Breast epithelium (tissue), 4 donors: ENCODE results near the gene CADM1. TPM values are rescaled to one million over a fixed set of nuclear protein-coding genes. Genes with fewer than 3 reads are reported as not detected.

ENCODE experiments used
- DNase-seq, 2 donors: peaks; one replicate each; pipeline ENCODE4 v3.0.0-alpha.2; 2019; ENCODE audit warnings: low spot score in 2 of 2
- H3K27ac ChIP-seq, 2 donors: fragments of 200-600 bp; sonication (generic) in 1 of 2; one replicate each; pipeline ENCODE4 v1.5.1; 2016 to 2019; ENCODE audit warnings: mild to moderate bottlenecking in 1 of 2
- H3K27me3 ChIP-seq, 2 donors: fragments of 200-600 bp; sonication (generic) in 1 of 2; one replicate each; pipeline versions ENCODE4 v1.5.1 to v1.6.0; 2017 to 2019; ENCODE audit warnings: control low read depth in 1 of 2, mild to moderate bottlenecking in 1 of 2
- H3K36me3 ChIP-seq: fragments of 200-600 bp; one replicate; pipeline ENCODE4 v1.5.1; 2019
- H3K4me1 ChIP-seq, 2 donors: fragments of 200-600 bp; sonication (generic); one replicate each; pipeline ENCODE4 v1.5.1; 2016 to 2019; ENCODE audit warnings: control low read depth in 1 of 2
- H3K4me3 ChIP-seq, 3 donors: fragments of 200-600 bp; sonication (generic); 1 replicate in 2 of 3; 2 replicates in 1 of 3; pipeline ENCODE4 v1.5.1; 2016 to 2019; ENCODE audit warnings: mild to moderate bottlenecking in 3 of 3, moderate library complexity in 2 of 3
- H3K9me3 ChIP-seq, 2 donors: fragments of 200-600 bp; sonication (generic) in 1 of 2; one replicate each; pipeline ENCODE4 v1.5.1; 2016 to 2019; ENCODE audit warnings: control low read depth in 1 of 2
- CTCF ChIP-seq, 3 donors: fragments of 450-650 bp; IDR thresholded peaks; one replicate each; pipeline ENCODE4 v1.5.1; 2016 to 2017; ENCODE audit warnings: antibody characterized with exemption in 3 of 3, mild to moderate bottlenecking in 3 of 3, moderate library complexity in 3 of 3
- POLR2A ChIP-seq: fragments of 450-650 bp; IDR thresholded peaks from one replicate; pipeline ENCODE4 v1.6.1; 2016; ENCODE audit warnings: antibody characterized with exemption, mild to moderate bottlenecking, moderate library complexity
- POLR2AphosphoS5 ChIP-seq, 3 donors: sonication (generic); formaldehyde crosslinking; IDR thresholded peaks; one replicate each; pipeline ENCODE4 v1.6.1; 2017; ENCODE audit warnings: antibody characterized with exemption in 3 of 3
- intact Hi-C: fragments of 100-400 bp; cut with DNase I; formaldehyde crosslinking; loops from one replicate; pipeline ENCODE4 v1.15.1; 2023; ENCODE audit warnings: low total_unique reads
- total RNA-seq, 3 donors: library from RNA; depleted of rRNA; stranded (reverse); fragments of >200 nt; gene quantifications; one replicate each; pipeline ENCODE4 v1.1.0, GENCODE V29; 2016

CADM1 gene
- 10 to 100 TPM in 2 of 3 donors, 1 to 10 TPM in 1; 5.3 to 48.4 (median 33.1) TPM for total RNA-seq

- intact Hi-C loops = no loop called here
- peak; percentile 68 to 79 (median 69) for TF ChIP-seq POLR2AphosphoS5 (IDR thresholded peaks at IDR 0.05)
- TF ChIP-seq POLR2A = peak; percentile 43
- peak; percentile 53 to 60 (median 58) for TF ChIP-seq CTCF (IDR thresholded peaks at IDR 0.05)
- Histone ChIP-seq H3K9me3 (no peaks in the 10 kb centered on the region), H3K27ac (peak within 1 kb of the TSS; percentile 81 to 82), H3K4me3 (peak within 1 kb of the TSS; percentile 46 to 72 (median 67)), H3K36me3 (no peaks in the 10 kb centered on the region), H3K27me3 (peaks cover 4 to 5% of the 10 kb centered on the region in 2 donors), H3K4me1 (no peaks in the 10 kb centered on the region)
- peak; percentile 96 to 97 for DNase-seq
Observed at GRCh38 chr11:115504276-115505158, at the start of gene CADM1. Gene CADM1 (minus strand): TSS chr11:115504415.

- DNase-seq = no peak
- no peaks in the 10 kb centered on the region for H3K27me3 ChIP-seq
- H3K9me3 ChIP-seq = no peaks in the 10 kb centered on the region
- no peaks in the 10 kb centered on the region for H3K4me1 ChIP-seq
- H3K27ac ChIP-seq = no peak overlapping the region
- H3K4me3 ChIP-seq = no peak overlapping the region
- no peak for TF ChIP-seq POLR2AphosphoS5 (IDR thresholded peaks at IDR 0.05)
- no peak for TF ChIP-seq POLR2A
- TF ChIP-seq CTCF (IDR thresholded peaks at IDR 0.05) = no peak
- intact Hi-C loops = no loop called here
- H3K36me3 ChIP-seq = no peaks in the 10 kb centered on the region
Observed at GRCh38 chr11:115552773-115553438, 48.7 kb upstream of the CADM1 start.

GRCh38 chr11:115552151-115552772, 48.0 kb upstream of the CADM1 start:
- TF ChIP-seq CTCF (IDR thresholded peaks at IDR 0.05) (no peak), POLR2A (no peak), POLR2AphosphoS5 (IDR thresholded peaks at IDR 0.05) (no peak)
- Histone ChIP-seq H3K9me3 (no peaks in the 10 kb centered on the region), H3K27ac (no peak overlapping the region), H3K4me1 (no peaks in the 10 kb centered on the region), H3K36me3 (no peaks in the 10 kb centered on the region), H3K4me3 (no peak overlapping the region), H3K27me3 (no peaks in the 10 kb centered on the region)
- DNase-seq = no peak
- intact Hi-C loops = no loop called here

GRCh38 chr11:115550291-115551059, 46.3 kb upstream of the CADM1 start:
- H3K36me3 ChIP-seq = no peaks in the 10 kb centered on the region
- H3K4me3 ChIP-seq = no peak overlapping the region
- no peaks in the 10 kb centered on the region for H3K27me3 ChIP-seq
- no peak for TF ChIP-seq POLR2AphosphoS5 (IDR thresholded peaks at IDR 0.05)
- H3K4me1 ChIP-seq = no peaks in the 10 kb centered on the region
- H3K27ac ChIP-seq = no peak overlapping the region
- no peaks in the 10 kb centered on the region for H3K9me3 ChIP-seq
- DNase-seq = no peak
- intact Hi-C loops = no loop called here

- DNase-seq = no peak
- Histone ChIP-seq H3K4me3 (no peak overlapping the region), H3K36me3 (no peaks in the 10 kb centered on the region), H3K27ac (no peak overlapping the region), H3K4me1 (no peaks in the 10 kb centered on the region), H3K27me3 (no peaks in the 10 kb centered on the region), H3K9me3 (no peaks in the 10 kb centered on the region)
- no peak for TF ChIP-seq POLR2AphosphoS5 (IDR thresholded peaks at IDR 0.05)
- no peak for TF ChIP-seq POLR2A
- TF ChIP-seq CTCF (IDR thresholded peaks at IDR 0.05) = no peak
- intact Hi-C loops = no loop called here
Observed at GRCh38 chr11:115548878-115549528, 44.8 kb upstream of the CADM1 start.
